T-helper 2 cell treated with Interferon-gamma antibody and Interleukin-4, amounts not matched to agents 5 μg/mL and 100 μg/mL, for 36 hours (primary cell): ENCODE data around the gene ADGRA1.

Source experiments
- DNase-seq: peaks from one replicate; pipeline ENCODE4 v3.0.0; 2021; ENCODE audit warnings: low spot score
- H3K27ac Mint-ChIP-seq: one replicate; pipeline ENCODE4 v1.8.0; 2021; ENCODE audit warnings: mild to moderate bottlenecking, mixed read lengths
- H3K27me3 Mint-ChIP-seq: one replicate; pipeline ENCODE4 v1.8.0; 2021; ENCODE audit warnings: low read depth, mixed read lengths
- H3K36me3 Mint-ChIP-seq: one replicate; pipeline ENCODE4 v1.8.0; 2021; ENCODE audit warnings: low read depth, mixed read lengths
- H3K4me1 Mint-ChIP-seq: one replicate; pipeline ENCODE4 v1.8.0; 2021; ENCODE audit warnings: low read depth, mixed read lengths
- H3K4me3 Mint-ChIP-seq: one replicate; pipeline ENCODE4 v1.8.0; 2022; ENCODE audit warnings: mild to moderate bottlenecking, moderate library complexity, mixed read lengths
- H3K9me3 Mint-ChIP-seq: one replicate; pipeline ENCODE4 v1.8.0; 2021; ENCODE audit warnings: mixed read lengths

The ADGRA1 gene

GRCh38 chr10:133060466-133060865 is 27.3 kb upstream of the ADGRA1 start:
- no peak for DNase-seq
- Mint-ChIP-seq H3K4me1 (peaks cover 9% of the 10 kb centered on the region), H3K27me3 (no peaks in the 10 kb centered on the region), H3K4me3 (no peak overlapping the region), H3K36me3 (no peaks in the 10 kb centered on the region), H3K9me3 (no peaks in the 10 kb centered on the region), H3K27ac (no peak overlapping the region)

GRCh38 chr10:133060881-133061280 is 26.8 kb upstream of the ADGRA1 start:
- DNase-seq = no peak
- no peaks in the 10 kb centered on the region for H3K36me3 Mint-ChIP-seq
- H3K27ac Mint-ChIP-seq = no peak overlapping the region
- H3K27me3 Mint-ChIP-seq = no peaks in the 10 kb centered on the region
- H3K4me3 Mint-ChIP-seq = no peak overlapping the region
- no peaks in the 10 kb centered on the region for H3K9me3 Mint-ChIP-seq
- peaks cover 9% of the 10 kb centered on the region for H3K4me1 Mint-ChIP-seq

- Mint-ChIP-seq H3K36me3 (no peaks in the 10 kb centered on the region), H3K4me3 (no peak overlapping the region), H3K4me1 (peaks cover 9% of the 10 kb centered on the region), H3K27me3 (no peaks in the 10 kb centered on the region), H3K27ac (no peak overlapping the region), H3K9me3 (no peaks in the 10 kb centered on the region)
- DNase-seq = no peak
Observed at GRCh38 chr10:133061296-133062038, 26.3 kb upstream of the ADGRA1 start.

- H3K27me3 Mint-ChIP-seq = no peaks in the 10 kb centered on the region
- no peak overlapping the region for H3K4me3 Mint-ChIP-seq
- H3K36me3 Mint-ChIP-seq = no peaks in the 10 kb centered on the region
- no peak overlapping the region for H3K27ac Mint-ChIP-seq
- no peaks in the 10 kb centered on the region for H3K9me3 Mint-ChIP-seq
- peaks cover 9% of the 10 kb centered on the region for H3K4me1 Mint-ChIP-seq
- no peak for DNase-seq
Observed at GRCh38 chr10:133062085-133062484, 25.6 kb upstream of the ADGRA1 start.

GRCh38 chr10:133062635-133063034 is 25.1 kb upstream of the ADGRA1 start:
- Mint-ChIP-seq H3K4me1 (peaks cover 9% of the 10 kb centered on the region), H3K9me3 (no peaks in the 10 kb centered on the region), H3K36me3 (no peaks in the 10 kb centered on the region), H3K27ac (no peak overlapping the region), H3K4me3 (no peak overlapping the region), H3K27me3 (no peaks in the 10 kb centered on the region)
- no peak for DNase-seq

GRCh38 chr10:133067149-133068105 is 20.3 kb upstream of the ADGRA1 start:
- Mint-ChIP-seq H3K27ac (no peak overlapping the region), H3K9me3 (no peaks in the 10 kb centered on the region)
- DNase-seq = no peak

GRCh38 chr10:133068111-133069032 is 19.4 kb upstream of the ADGRA1 start:
- H3K36me3 Mint-ChIP-seq = no peaks in the 10 kb centered on the region
- no peaks in the 10 kb centered on the region for H3K9me3 Mint-ChIP-seq
- H3K4me3 Mint-ChIP-seq = no peak overlapping the region
- no peak overlapping the region for H3K27ac Mint-ChIP-seq
- no peak for DNase-seq
- no peaks in the 10 kb centered on the region for H3K27me3 Mint-ChIP-seq
- H3K4me1 Mint-ChIP-seq = no peaks in the 10 kb centered on the region

More at GRCh38 chr10:133067149-133068105, 20.3 kb upstream of the ADGRA1 start:
- H3K27me3 Mint-ChIP-seq = no peaks in the 10 kb centered on the region
- no peak overlapping the region for H3K4me3 Mint-ChIP-seq
- H3K36me3 Mint-ChIP-seq = no peaks in the 10 kb centered on the region
- no peaks in the 10 kb centered on the region for H3K4me1 Mint-ChIP-seq

GRCh38 chr10:133069033-133069525 is 18.6 kb upstream of the ADGRA1 start:
- no peaks in the 10 kb centered on the region for H3K27me3 Mint-ChIP-seq
- H3K4me3 Mint-ChIP-seq = no peak overlapping the region
- H3K9me3 Mint-ChIP-seq = no peaks in the 10 kb centered on the region
- H3K27ac Mint-ChIP-seq = no peak overlapping the region
- H3K36me3 Mint-ChIP-seq = no peaks in the 10 kb centered on the region
- H3K4me1 Mint-ChIP-seq = no peaks in the 10 kb centered on the region
- DNase-seq = no peak

- no peak for DNase-seq
- no peaks in the 10 kb centered on the region for H3K36me3 Mint-ChIP-seq
- H3K27ac Mint-ChIP-seq = no peak overlapping the region
Observed at GRCh38 chr10:133070405-133070804, 17.3 kb upstream of the ADGRA1 start.

GRCh38 chr10:133070810-133071209 is 16.9 kb upstream of the ADGRA1 start:
- Mint-ChIP-seq H3K9me3 (no peaks in the 10 kb centered on the region), H3K27ac (no peak overlapping the region), H3K36me3 (no peaks in the 10 kb centered on the region), H3K27me3 (no peaks in the 10 kb centered on the region), H3K4me1 (no peaks in the 10 kb centered on the region), H3K4me3 (no peak overlapping the region)
- DNase-seq = no peak

More at GRCh38 chr10:133070405-133070804, 17.3 kb upstream of the ADGRA1 start:
- H3K4me3 Mint-ChIP-seq = no peak overlapping the region
- no peaks in the 10 kb centered on the region for H3K4me1 Mint-ChIP-seq
- no peaks in the 10 kb centered on the region for H3K9me3 Mint-ChIP-seq
- H3K27me3 Mint-ChIP-seq = no peaks in the 10 kb centered on the region

GRCh38 chr10:133071733-133072132 is 16.0 kb upstream of the ADGRA1 start:
- Mint-ChIP-seq H3K27me3 (no peaks in the 10 kb centered on the region), H3K9me3 (no peaks in the 10 kb centered on the region), H3K27ac (no peak overlapping the region), H3K36me3 (no peaks in the 10 kb centered on the region), H3K4me3 (no peak overlapping the region), H3K4me1 (no peaks in the 10 kb centered on the region)
- no peak for DNase-seq

GRCh38 chr10:133072196-133072595 is 15.5 kb upstream of the ADGRA1 start:
- DNase-seq = no peak
- no peaks in the 10 kb centered on the region for H3K27me3 Mint-ChIP-seq
- H3K9me3 Mint-ChIP-seq = no peaks in the 10 kb centered on the region
- H3K27ac Mint-ChIP-seq = no peak overlapping the region
- H3K36me3 Mint-ChIP-seq = no peaks in the 10 kb centered on the region
- no peak overlapping the region for H3K4me3 Mint-ChIP-seq
- no peaks in the 10 kb centered on the region for H3K4me1 Mint-ChIP-seq

GRCh38 chr10:133072720-133073390 is 14.9 kb upstream of the ADGRA1 start:
- H3K36me3 Mint-ChIP-seq = no peaks in the 10 kb centered on the region
- no peaks in the 10 kb centered on the region for H3K4me1 Mint-ChIP-seq
- H3K9me3 Mint-ChIP-seq = no peaks in the 10 kb centered on the region
- no peak overlapping the region for H3K4me3 Mint-ChIP-seq
- DNase-seq = no peak
- no peak overlapping the region for H3K27ac Mint-ChIP-seq
- H3K27me3 Mint-ChIP-seq = no peaks in the 10 kb centered on the region
